Esophagus muscularis mucosa (tissue), 4 donors: ENCODE results near the gene SLC51A. TPM values are rescaled to one million over a fixed set of nuclear protein-coding genes. Genes with fewer than 3 reads are reported as not detected.

Experiments
- DNase-seq: peaks from one replicate; pipeline ENCODE4 v3.0.0-alpha.2; 2017; ENCODE audit errors: extremely low spot score
- H3K27ac ChIP-seq, 4 donors: fragments of 200-600 bp; sonication (generic); replicated peaks in 1 of 4; 1 replicate in 3 of 4; 2 replicates in 1 of 4; pipeline ENCODE4 v1.5.1; 2016 to 2019; ENCODE audit warnings: mild to moderate bottlenecking in 1 of 4
- H3K27me3 ChIP-seq, 4 donors: fragments of 200-600 bp; sonication (generic); one replicate each; pipeline versions ENCODE4 v1.5.1 to v1.6.0; 2016 to 2019
- H3K36me3 ChIP-seq, 4 donors: fragments of 200-600 bp; sonication (generic); one replicate each; pipeline ENCODE4 v1.5.1; 2016 to 2019
- H3K4me1 ChIP-seq, 4 donors: fragments of 200-600 bp; sonication (generic); one replicate each; pipeline ENCODE4 v1.5.1; 2016 to 2019
- H3K4me3 ChIP-seq, 4 donors: fragments of 200-600 bp; sonication (generic); 1 replicate in 2 of 4; 2 replicates in 2 of 4; pipeline ENCODE4 v1.5.1; 2016 to 2019; ENCODE audit warnings: mild to moderate bottlenecking in 4 of 4, moderate library complexity in 1 of 4
- H3K9me3 ChIP-seq, 4 donors: fragments of 200-600 bp; sonication (generic); 1 replicate in 3 of 4; 2 replicates in 1 of 4; pipeline ENCODE4 v1.5.1; 2016 to 2019
- CTCF ChIP-seq, 3 experiments: fragments of 200-600 bp in 2 of 3; fragments of 450-650 bp in 1 of 3; sonication (generic) in 2 of 3; IDR thresholded peaks; one replicate each; pipeline ENCODE4 v1.5.1; 2017 to 2019; ENCODE audit warnings: antibody characterized with exemption in 3 of 3, mild to moderate bottlenecking in 2 of 3, moderate library complexity in 1 of 3
- EP300 ChIP-seq: sonication (generic); formaldehyde crosslinking; IDR thresholded peaks from one replicate; pipeline ENCODE4 v1.6.1; 2017; ENCODE audit warnings: antibody characterized with exemption
- POLR2A ChIP-seq: fragments of 450-650 bp; IDR thresholded peaks from one replicate; pipeline ENCODE4 v1.6.1; 2017; ENCODE audit warnings: antibody characterized with exemption, moderate library complexity, mild to moderate bottlenecking, low read depth
- POLR2AphosphoS5 ChIP-seq, 2 donors: sonication (generic); formaldehyde crosslinking; IDR thresholded peaks; one replicate each; pipeline ENCODE4 v1.6.1; 2017; ENCODE audit warnings: antibody characterized with exemption in 2 of 2
- WGBS: methylation state at CpG from one replicate; pipeline ENCODE4 v1.1.5; 2018; 5-methylcytosine and 5-hydroxymethylcytosine counted together
- intact Hi-C: fragments of 100-400 bp; cut with DNase I; formaldehyde crosslinking; loops from one replicate; pipeline ENCODE4 v1.15.1; 2023
- total RNA-seq, 4 donors: library from RNA; depleted of rRNA; stranded (reverse); fragments of >200 nt; gene quantifications; one replicate each; pipeline versions ENCODE4 v1.1.0 to v1.2.1, GENCODE V29; 2016

The SLC51A gene
- total RNA-seq, 4 donors from 2014 or later: not detected

GRCh38 chr3:196193133-196193735, 23.1 kb upstream of the SLC51A start:
- Histone ChIP-seq H3K4me3 (no peak overlapping the region), H3K4me1 (peaks cover 0 to 12% (median 6%) of the 10 kb centered on the region in 4 donors), H3K27me3 (no peaks in the 10 kb centered on the region), H3K36me3 (no peaks in the 10 kb centered on the region), H3K27ac (no peak overlapping the region), H3K9me3 (no peaks in the 10 kb centered on the region)
- 83% methylated on average over 6 of the region's 15 CpGs for WGBS
- no peak for TF ChIP-seq POLR2A
- TF ChIP-seq EP300: no peak
- no peak for TF ChIP-seq CTCF (IDR thresholded peaks at IDR 0.05)
- TF ChIP-seq POLR2AphosphoS5 (IDR thresholded peaks at IDR 0.05): no peak
- no peak for DNase-seq
- intact Hi-C loops: no loop called here

- DNase-seq: no peak
- Histone ChIP-seq H3K27ac (no peak overlapping the region), H3K9me3 (no peaks in the 10 kb centered on the region), H3K4me3 (no peak overlapping the region), H3K27me3 (no peaks in the 10 kb centered on the region), H3K4me1 (peaks cover 0 to 12% (median 6%) of the 10 kb centered on the region in 4 donors), H3K36me3 (no peaks in the 10 kb centered on the region)
- intact Hi-C loops: no loop called here
- WGBS: 80% methylated on average over 5 of the region's 13 CpGs
- TF ChIP-seq POLR2A: no peak
- TF ChIP-seq CTCF (IDR thresholded peaks at IDR 0.05): no peak
- TF ChIP-seq EP300: no peak
- no peak for TF ChIP-seq POLR2AphosphoS5 (IDR thresholded peaks at IDR 0.05)
These were observed 22.4 kb upstream of the SLC51A start for GRCh38 chr3:196193736-196194541.

DNA sequence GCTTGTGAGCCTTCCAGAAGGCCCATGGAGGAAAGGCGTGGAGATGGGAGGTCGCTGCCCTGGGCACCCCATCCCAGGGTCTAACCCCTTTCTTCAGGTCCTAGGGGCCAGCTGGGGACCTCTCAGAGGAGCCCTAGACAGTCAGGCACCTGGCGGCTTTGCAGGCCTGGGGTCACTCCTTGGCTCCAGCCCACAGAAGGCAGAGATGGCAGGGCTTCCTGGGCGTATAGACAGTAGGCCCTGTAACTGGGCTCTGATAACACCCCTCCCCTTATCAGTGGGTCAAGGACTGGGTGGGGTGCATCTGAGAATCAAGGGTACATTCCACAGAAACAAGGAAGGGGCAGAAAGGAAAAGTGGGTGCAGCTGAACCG, 21.8 kb upstream of the SLC51A start:
- 93% methylated on average over 2 of the region's 5 CpGs for WGBS
- H3K27ac ChIP-seq: no peak overlapping the region
- DNase-seq: no peak
- peaks cover 0 to 12% (median 6%) of the 10 kb centered on the region in 4 donors for H3K4me1 ChIP-seq
- H3K36me3 ChIP-seq: no peaks in the 10 kb centered on the region
- no peaks in the 10 kb centered on the region for H3K27me3 ChIP-seq
- no peak overlapping the region for H3K4me3 ChIP-seq
- H3K9me3 ChIP-seq: no peaks in the 10 kb centered on the region
- TF ChIP-seq POLR2AphosphoS5 (IDR thresholded peaks at IDR 0.05) (no peak), POLR2A (no peak), EP300 (no peak), CTCF (IDR thresholded peaks at IDR 0.05) (no peak)
- intact Hi-C loops: no loop called here

DNA sequence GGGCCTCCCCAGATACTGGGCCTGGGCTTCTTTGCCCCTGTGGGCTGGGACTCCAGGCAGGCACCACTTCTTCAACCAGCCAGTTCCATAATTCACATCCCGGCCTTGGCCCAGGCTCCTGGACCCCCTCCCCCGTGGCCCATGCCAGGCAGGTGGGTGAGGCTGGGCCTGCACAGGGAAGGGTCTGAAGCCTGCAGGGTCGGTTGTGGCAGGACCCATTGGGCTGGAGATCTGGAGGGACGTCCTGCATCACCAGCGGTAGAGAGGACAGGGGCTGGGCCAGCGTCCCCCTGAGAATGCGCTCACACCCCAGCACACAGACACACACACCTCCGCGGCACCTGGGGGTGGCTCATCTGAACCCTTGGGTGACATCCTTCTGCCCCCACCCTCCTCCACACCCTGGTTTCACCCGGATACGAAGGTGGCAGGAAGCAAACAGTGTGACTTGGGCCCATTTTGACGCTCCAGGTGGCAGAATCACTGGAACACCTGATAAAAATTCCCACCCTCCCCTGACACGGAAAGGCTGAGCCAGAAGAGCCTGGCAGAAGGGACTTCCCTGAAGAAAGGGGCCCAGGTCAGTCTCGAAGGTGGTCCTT, 20.6 kb upstream of the SLC51A start:
- DNase-seq: no peak
- 92% methylated on average over 13 of the region's 14 CpGs for WGBS
- Histone ChIP-seq H3K27ac (no peak overlapping the region), H3K36me3 (no peaks in the 10 kb centered on the region), H3K4me1 (peaks cover 0 to 12% (median 6%) of the 10 kb centered on the region in 4 donors), H3K4me3 (no peak overlapping the region), H3K9me3 (no peaks in the 10 kb centered on the region), H3K27me3 (no peaks in the 10 kb centered on the region)
- TF ChIP-seq POLR2A (no peak), CTCF (IDR thresholded peaks at IDR 0.05) (no peak), POLR2AphosphoS5 (IDR thresholded peaks at IDR 0.05) (no peak), EP300 (no peak)
- intact Hi-C loops: loop anchor here (2.0 kb wide), 1 partner anchor 123 kb away; no protein-coding TSS in a partner anchor
